ENCODE measurements around the gene TRAPPC6A. TPM values are rescaled to one million over a fixed set of nuclear protein-coding genes. Genes with fewer than 3 reads are reported as not detected.

Gene TRAPPC6A, protein sequence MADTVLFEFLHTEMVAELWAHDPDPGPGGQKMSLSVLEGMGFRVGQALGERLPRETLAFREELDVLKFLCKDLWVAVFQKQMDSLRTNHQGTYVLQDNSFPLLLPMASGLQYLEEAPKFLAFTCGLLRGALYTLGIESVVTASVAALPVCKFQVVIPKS
- total RNA-seq, result 12.3 TPM
- long read RNA-seq, partial matches to known transcripts, result 1 of 9 reads
- long read RNA-seq, other reads (novel, unspliced or antisense), result 5 of 9 reads

DNA sequence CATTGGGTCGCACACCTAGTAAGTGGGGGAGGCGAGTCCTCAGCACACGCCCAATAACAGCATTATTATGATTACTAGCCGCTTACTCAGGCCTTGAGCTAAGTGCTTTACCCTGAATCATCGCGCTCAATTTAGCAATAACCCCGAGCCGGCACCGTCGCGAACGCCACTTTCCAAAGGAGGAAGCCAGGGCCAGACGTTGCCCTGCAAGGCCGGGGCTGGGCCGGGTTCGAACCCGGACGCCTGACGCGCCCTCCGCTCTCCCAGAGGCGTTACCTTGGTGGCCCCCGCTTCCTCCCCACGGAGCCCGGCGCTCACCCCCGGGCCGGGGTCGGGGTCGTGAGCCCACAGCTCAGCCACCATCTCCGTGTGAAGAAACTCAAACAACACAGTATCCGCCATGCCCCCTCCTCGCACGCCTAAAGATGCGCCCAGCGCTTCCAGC is at the start of gene TRAPPC6A:
TRAPPC6A (minus strand) TSS at position 421 of the 445 bp plus-strand sequence; CDS start at position 402, 19 bp downstream.
- no peak for DNase-seq (ENCODE audit: low spot score)

DNA sequence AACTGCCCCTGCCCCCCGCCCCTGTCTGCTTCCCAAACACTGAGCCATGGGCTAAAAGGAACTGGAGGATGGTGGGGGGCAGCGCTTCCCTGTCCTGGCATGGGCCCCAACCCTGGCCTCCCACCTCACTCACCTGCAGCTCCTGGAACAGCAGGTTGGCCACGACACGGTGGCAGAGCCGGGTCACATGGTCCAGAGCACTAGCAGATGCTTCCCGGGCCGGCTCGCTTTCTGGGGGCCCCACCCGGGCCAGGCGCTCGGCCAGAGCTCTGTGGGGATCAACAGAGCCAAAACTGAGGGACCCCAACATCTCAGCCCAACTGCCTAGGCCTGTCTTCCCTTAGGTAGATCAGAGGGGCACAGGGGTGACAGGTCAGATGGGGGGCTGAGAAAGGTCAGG is 46.6 kb upstream of the TRAPPC6A start:
- DNase-seq (ENCODE audit: low spot score), result no peak

DNA sequence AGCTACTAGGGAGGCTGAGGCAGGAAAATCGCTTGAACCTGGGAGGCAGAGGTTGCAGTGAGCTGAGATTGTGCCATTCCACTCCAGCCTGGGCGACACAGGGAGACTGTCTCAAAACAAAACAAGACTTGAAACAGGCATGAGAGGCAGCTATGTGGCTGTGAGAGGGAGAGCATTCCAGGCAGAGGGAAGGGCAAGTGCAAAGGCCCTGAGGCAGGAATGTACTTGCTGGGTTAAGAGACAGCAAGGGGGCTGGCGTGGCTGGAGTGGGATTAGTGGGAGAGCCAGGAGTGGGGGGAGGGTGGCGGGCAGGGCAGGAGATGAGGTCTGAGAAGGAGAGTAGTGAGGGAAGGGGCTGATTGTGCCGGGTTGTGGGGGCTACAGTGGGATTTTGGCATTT is 45.8 kb upstream of the TRAPPC6A start:
- DNase-seq (ENCODE audit: low spot score), result no peak

DNA sequence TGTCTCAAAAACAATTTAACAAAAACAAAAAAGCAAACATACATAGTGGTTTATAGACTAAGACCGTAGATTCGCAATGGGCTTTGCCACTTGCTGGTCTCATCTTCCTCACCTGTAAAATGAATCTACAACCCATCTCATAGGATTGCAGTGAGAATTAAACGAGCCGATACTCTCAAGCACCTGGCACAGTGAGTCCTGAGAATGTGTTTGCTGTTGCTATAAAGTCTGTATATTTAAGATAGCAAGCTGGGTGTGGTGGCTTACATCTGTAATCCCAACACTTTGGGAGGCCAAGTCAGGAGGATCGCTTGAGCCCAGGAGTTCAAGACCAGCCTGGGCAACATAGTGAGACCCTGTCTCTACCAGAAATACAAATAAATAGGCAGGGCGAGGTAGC is 44.7 kb upstream of the TRAPPC6A start:
- DNase-seq (ENCODE audit: low spot score), result no peak

DNA sequence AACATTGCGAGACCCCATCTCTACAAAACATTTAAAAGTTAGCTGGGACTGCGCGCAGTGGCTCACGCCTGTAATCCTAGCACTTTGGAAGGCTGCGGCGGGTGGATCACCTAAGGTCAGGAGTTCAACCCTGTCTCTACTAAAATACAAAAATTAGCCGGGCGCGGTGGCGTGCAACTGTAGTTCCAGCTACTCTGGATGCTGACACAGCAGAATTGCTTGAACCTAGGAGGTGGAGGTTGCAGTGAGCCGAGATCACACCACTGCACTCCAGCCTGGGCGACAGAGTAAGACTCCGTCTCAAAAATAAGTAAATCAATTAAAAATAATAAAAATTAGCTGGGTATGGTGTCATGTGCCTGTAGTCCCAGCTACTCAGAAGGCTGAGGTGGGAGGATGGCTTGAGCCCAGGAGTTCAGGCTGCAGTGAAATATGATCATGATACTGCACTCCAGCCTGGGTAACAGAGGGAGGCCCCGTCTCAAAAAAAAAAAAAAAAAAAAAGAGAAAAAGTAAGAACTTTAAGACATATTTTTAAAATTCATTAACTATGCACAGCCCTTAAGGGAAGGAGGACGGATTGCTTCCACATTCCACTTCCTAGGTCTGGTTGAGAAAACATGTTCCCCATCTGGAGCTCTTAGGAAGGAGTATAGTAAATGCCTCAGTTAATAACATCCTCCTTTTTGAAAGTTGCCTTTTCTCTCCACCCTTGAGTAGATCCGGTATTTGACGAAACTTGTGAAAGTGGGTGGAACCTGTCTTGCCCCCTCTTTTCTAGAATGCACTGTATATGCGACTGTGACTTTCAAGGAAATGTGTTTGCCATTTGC is 41.1 kb upstream of the TRAPPC6A start:
- DNase-seq (ENCODE audit: low spot score), result no peak

DNA sequence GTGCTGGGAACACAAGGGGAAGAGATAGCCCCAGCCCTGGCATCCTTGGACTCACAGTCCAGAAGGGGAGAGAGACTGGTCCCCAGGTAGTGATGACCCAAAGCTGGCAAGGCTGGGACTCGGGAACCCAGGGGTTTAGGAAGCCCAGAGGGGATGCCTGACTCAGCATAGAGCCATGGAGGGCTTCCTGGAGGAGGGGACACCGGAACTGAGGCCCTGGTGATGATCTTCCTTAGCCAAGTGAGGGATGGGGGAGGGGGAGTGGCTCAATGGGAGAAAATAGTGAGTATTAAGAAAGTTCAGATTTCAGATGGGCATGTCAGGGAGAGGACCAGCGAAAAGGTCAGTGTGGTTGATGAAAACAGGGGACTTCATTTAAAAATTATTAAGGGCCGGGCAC is 40.4 kb upstream of the TRAPPC6A start:
- no peak for DNase-seq (ENCODE audit: low spot score)

DNA sequence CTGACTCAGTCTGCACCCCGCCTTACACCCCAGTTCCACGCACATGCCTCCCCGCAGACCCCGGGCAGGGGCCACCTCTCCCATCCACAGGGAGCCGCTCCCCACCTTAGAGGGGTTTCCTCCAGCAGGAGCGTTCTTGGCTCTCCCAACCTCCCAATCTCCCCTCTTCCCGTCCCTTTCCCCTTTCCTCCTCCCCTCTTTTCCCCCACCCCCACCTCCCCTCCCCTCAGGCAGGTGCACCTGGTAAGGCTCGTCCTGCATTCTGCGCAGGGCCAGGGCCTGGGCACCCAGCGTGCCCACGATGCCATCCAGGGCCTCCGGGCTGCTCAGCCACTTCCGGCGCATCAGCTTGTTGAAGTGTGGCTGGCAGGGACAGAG is 39.9 kb upstream of the TRAPPC6A start:
- no peak for DNase-seq (ENCODE audit: low spot score)

DNA sequence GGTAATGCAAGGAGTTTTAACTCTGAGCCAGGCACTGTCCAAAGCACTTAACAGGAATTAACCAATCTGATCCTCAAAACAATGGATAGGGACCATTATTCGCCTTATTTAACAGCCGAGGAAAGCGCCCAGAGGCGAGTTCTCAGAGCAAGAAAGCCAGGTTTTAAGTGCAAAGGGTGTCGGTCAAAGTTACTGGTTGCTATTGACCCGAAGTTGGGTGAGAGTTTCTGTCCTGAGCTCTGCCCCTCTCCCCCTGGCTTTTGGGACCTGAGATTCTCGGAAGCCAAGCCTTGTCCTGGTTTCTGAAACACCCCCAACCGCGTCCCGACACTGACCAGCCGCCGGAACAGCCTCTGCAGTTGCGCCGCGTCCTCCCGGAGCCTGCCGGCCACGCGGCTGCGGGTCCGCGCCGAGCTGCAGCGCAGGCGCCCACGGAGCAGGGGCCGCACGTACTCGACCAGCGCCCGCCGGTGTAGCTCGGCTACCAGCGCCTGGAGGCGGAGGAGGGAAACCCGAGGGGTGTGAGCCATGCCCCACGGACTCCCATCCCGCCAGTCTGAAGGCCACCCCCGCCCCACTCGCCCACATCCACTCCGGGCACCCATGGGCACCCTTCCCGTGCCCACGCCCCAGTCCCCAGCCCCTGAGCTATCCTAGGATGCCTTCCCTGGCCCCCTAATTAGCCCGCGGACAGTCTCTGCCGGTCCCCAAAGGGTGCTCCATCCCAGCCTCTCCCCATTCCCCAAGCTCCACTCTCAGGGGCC is 39.3 kb upstream of the TRAPPC6A start:
- no peak for DNase-seq (ENCODE audit: low spot score)

DNA sequence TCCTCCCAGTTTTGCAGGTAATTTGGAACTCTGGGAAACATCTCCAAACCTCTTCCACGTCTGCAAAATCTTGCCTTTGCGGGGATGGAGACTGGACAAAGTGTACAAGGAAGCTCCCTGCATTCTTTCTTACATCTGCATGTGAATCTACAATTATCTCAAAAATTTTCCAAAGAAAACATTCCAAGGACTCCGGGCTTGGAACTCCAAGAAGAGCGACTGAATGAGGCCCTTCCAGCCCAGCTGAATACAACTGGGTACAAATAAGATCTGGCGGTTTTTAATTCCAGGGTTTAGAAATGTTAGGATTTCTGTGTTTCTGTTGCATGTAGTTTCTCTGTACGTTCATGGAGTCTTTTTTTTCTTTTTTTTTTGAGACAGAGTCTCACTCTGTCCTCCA is 38.6 kb upstream of the TRAPPC6A start:
- DNase-seq (ENCODE audit: low spot score), result no peak

DNA sequence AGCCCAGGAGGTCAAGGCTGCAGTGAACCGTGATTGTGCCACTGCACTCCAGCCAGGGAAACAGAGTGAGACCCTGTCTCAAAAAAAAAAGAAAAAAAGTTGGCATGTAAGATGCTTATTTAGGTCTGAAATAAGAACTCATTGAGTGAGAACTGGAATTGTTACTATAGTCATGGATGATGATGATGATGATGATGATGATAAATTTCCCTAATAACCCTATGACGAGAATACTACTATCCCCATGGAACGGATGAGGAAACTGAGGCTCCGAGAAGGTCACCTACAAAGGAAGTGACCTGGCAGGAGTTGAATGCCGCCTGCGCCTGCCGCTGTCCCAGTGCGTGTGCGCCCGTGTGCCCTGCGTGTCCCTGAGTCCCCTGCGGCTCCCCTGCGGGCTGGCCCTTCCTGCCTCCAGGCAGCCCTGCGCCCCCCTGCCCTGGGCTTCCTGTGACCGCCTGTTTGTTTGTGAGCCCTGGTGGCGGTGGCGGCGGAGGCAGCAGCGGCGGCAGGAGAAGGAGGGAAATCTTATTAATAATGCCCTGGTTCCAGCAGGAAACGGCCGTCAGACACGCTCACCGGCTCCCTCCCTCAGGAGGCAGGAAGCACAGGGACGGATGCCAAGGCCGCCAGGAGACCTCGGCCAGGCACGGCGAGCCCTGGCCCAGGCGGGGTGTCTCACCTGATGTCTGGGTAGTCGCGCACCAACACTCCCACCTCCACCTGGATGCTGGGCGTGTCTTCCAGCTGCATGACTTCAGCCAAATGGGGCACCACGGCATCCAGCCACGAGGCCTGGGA is 37.6 kb upstream of the TRAPPC6A start:
- DNase-seq (ENCODE audit: low spot score), result no peak

DNA sequence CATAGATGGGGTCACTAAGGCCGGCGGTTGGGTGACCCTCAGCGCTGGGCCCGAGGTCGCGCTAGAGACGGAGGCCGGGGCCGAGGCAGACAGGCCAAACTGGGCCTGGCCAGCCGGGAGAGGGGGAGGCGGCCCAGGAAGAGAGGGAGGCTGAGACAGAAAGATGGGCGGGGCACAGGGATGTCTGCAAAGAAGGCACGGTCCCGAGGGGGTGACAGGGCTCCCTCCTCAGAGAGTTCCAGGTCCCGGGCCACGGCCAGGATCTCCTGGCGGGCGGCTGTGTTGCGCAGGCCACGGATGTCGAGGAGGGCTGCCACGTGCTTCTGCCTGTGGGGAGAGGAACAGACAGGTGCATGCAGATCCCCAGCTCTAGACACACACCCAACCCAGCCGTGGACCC is 35.0 kb upstream of the TRAPPC6A start:
- DNase-seq (ENCODE audit: low spot score), result no peak

DNA sequence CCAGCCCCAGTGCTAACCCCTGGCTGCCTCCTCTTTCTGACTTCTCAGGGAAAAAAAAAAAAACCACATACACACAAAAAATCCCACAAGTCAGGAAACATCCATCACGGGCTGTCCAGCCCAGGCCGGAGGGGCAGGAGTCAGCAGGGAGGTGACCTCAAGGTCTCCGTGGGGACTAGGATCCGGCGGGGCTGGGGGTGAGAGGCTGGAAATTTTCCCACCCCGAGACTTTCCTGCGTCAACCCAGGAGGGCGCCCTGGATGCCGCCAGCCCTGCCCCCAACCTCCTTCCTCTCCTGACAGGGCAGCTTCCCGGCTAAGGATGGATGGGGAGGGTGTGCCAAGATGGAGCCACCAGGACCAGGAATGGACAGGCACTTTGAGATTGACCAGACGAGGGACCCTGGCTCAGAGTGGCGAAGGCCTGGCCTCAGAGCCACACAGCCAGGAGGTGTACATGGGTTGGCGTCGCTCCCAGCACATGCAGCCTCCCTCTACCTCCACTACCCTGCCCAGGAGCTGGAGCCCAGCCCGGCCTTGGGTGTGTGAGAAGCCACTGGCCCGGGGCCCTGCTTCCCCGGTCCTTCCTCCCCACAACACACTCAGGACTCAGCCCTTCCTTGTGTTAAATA is 33.8 kb upstream of the TRAPPC6A start:
- no peak for DNase-seq (ENCODE audit: low spot score)

DNA sequence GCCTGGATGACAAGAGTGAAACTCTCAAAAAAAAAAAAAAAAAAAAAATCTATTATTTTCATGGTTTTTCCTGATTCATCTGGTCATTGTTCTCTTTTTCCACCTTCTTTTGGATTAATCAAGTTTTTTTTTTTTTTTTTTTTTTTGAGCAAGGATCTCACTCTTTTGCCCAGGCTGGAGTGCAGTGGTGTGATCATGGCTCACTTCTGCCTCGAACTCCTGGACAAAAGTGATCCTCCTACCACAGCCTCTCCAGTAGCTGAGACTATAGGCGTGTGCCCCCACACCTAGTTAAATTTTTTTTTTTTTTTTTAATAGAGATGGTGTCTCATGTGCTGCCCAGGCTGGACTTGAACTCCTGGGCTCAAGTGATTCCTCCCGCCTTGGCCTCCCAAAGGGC is 28.3 kb upstream of the TRAPPC6A start:
- no peak for DNase-seq (ENCODE audit: low spot score)

DNA sequence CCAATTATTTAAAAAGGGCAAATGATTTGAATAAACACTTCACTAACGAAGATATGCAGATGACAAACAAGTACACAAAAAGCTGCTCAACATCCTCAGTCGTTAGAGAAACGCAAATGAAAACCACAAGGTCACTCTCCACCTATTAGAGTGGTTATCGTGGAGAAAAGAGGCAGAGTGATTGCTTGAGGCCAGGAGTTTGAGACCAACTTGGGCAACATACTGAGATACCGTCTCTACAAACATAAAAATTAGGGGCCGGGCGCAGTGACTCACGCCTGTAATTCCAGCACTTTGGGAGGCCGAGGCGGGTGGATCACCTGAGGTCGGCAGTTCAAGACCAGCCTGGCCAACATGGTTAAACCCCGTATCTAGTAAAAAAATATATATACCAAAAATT is 27.8 kb upstream of the TRAPPC6A start:
- no peak for DNase-seq (ENCODE audit: low spot score)

DNA sequence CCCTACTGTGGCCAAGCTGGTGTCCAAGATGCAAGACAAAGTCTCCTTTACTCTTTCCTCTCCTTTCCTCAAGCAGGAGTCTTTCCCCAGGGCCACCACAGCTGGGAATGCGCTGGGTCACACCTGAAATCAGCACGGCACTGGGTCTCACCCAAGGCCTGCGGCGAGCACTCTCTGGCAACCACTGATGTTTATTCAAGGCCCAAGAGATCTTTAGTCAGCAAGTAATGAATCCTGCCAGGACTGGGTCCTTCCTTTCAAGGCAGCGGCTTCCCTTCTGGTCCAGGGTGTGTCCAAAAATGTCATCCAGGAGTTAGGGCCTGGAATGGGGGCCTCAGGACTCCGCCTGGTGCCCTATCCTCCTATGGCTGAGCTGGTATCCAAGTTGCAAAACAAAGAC is 24.6 kb upstream of the TRAPPC6A start:
- no peak for DNase-seq (ENCODE audit: low spot score)

DNA sequence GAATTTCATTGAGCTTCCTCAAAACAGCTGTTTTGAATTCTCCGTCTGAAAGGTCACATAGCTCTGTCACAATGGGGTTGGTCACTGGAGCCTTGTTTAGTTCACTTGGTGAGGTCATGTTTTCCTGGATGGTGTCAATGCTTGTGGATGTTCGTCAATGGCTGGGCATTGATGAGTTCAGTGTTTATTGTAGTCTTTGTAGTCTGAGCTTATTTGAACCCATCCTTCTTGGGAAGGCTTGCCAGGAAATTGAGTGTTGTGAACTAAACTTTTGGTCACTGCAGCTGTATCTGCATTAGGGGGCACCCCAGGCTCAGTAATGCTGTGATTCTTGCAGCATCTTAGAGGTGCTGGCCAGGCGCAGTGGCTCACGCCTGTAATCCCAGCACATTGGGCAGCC is 22.5 kb upstream of the TRAPPC6A start:
- DNase-seq (ENCODE audit: low spot score), result no peak

DNA sequence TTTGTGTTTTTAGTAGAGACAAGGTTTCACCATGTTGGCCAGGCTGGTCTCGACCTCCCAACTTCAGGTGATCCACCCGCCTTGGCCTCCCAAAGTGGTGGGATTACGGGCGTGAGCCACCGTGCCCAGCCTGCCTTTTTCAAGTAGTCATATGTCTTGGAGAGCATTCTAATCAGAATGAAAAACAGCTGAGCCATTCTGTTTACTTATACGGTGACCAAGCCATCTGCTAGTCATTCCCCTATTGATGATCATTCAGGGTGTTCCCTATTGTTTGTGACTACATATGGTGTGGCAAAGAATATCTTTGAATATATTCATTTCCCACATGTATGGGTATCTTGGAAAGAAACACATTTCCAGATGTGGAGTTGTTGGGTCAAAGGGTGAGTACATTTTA is 17.7 kb upstream of the TRAPPC6A start:
- DNase-seq (ENCODE audit: low spot score), result no peak

DNA sequence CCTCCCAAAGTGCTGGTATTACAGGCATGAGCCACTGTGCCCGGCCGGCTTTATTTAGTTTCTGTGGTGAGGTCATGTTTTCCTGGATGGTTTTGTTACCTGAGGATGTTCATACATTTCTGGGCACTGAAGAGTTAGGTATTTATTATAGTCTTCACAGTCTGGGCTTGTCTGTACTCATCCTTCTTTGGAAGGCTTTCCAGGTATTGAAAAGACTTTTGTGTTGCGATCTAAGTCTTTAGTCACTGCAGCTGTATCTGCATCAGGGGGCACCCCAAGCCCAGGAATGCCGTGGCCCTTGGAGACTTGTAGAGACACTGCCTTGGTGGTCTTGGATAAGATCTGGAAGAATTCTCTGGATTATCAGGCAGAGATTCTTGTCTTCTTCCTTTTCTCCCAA is 13.3 kb upstream of the TRAPPC6A start:
- DNase-seq (ENCODE audit: low spot score), result no peak

DNA sequence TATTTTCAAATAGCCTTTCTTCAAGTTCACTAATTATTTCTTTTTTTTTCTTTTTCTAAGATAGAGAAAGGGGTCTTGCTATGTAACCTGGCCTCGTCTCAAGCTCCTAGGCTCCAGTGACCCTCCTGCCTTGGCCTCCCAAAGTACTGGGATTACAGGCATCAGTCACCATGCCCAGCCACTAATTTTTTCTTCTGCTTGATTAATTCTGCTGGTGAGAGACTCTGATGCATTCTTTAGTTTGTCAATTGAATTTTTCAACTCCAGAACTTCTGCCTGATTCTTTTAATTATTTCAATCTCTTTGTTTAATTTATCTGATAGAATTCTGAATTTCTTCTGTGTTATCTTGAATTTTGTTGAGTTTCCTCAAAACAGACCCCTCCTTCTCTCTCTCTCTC is 11.9 kb upstream of the TRAPPC6A start:
- no peak for DNase-seq (ENCODE audit: low spot score)

DNA sequence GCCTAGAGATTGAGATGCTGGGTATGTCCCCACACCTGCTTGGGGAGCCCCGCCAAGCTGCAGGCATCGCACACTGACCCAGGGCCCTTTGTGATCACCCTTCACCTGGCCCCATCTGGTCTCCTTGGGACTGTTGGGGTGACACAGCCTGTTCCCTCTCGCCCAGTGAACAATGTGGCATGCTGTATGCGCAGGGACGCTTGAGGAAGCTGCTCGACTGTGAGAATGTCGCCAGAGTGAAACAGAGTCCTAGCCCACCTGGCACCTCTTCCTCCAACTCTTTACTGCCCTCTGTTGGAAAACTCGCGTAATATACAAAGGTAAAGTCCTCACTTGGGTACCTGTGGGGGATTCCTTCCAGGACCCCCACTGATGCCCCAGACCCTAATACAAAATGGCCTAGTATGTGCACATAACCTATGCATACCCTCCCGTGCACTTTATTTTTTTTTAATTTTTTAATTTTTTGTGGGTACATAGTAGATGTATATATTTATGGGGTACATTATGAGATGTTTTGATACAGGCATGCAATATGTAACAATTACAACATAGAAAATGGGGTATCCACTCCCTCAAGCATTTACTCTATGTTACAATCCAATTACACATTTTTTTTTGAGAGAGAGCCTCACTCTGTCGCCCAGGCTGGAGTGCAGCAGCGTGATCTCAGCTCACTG is 9.5 kb upstream of the TRAPPC6A start:
- DNase-seq (ENCODE audit: low spot score), result no peak

Measured in mesenteric fat pad (tissue), 1 donor.